Stimulated activated CD4-positive, alpha-beta T cell treated with anti-CD3 and anti-CD28 coated beads, Interleukin-1b, Interleukin-23, amount 100 ng/mL, for 48 hours (primary cell): Measurements from ENCODE around the gene GPC1.
"Not testable (repeated sequence)": the region's sequence is repeated elsewhere in the genome, so short reads cannot be mapped to it uniquely, and the experiment has no call there.

Experiments used
- DNase-seq: peaks from one replicate; pipeline ENCODE4 v3.0.0-alpha.2; 2020

GPC1 gene, protein sequence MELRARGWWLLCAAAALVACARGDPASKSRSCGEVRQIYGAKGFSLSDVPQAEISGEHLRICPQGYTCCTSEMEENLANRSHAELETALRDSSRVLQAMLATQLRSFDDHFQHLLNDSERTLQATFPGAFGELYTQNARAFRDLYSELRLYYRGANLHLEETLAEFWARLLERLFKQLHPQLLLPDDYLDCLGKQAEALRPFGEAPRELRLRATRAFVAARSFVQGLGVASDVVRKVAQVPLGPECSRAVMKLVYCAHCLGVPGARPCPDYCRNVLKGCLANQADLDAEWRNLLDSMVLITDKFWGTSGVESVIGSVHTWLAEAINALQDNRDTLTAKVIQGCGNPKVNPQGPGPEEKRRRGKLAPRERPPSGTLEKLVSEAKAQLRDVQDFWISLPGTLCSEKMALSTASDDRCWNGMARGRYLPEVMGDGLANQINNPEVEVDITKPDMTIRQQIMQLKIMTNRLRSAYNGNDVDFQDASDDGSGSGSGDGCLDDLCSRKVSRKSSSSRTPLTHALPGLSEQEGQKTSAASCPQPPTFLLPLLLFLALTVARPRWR

GRCh38 chr2:240435457-240435947, at the start of gene GPC1:
Gene GPC1, plus strand, starts transcription at chr2:240435663. Its CDS starts 256 bp downstream, at chr2:240435919.
- peak; percentile 39 for DNase-seq

- DNase-seq: no peak
These were observed 49.1 kb upstream of the GPC1 start for GRCh38 chr2:240386326-240386725.

GRCh38 chr2:240386743-240387142, 48.7 kb upstream of the GPC1 start:
- not testable (repeated sequence) for DNase-seq

DNA sequence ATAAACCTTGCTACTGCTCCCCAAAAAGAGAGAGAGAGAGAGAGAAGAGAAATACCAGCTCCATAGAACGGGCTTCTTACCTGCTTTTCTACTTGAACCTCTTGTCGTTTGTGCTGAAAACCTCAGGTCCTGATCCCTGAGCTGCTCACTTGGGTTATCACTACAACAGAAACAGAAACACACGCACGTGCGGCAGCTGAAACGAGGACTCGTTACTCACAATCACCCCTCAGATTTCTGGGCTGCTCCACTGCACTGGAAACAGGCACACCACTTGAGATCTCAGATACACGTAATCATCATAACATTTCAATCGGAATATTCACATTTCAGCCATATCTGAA, 48.2 kb upstream of the GPC1 start:
- DNase-seq: no peak

- no peak for DNase-seq
These were observed 47.6 kb upstream of the GPC1 start for GRCh38 chr2:240387669-240388358.

- no peak for DNase-seq
These were observed 46.8 kb upstream of the GPC1 start for GRCh38 chr2:240388471-240389301.

GRCh38 chr2:240389302-240389805, 46.1 kb upstream of the GPC1 start:
- DNase-seq: no peak

- no peak for DNase-seq
These were observed 45.1 kb upstream of the GPC1 start for GRCh38 chr2:240390091-240391073.

- no peak for DNase-seq
These were observed 44.1 kb upstream of the GPC1 start for GRCh38 chr2:240391111-240392051.

GRCh38 chr2:240392084-240392947, 43.1 kb upstream of the GPC1 start:
- DNase-seq: no peak

GRCh38 chr2:240392948-240393830, 42.3 kb upstream of the GPC1 start:
- no peak for DNase-seq

GRCh38 chr2:240393831-240394410, 41.5 kb upstream of the GPC1 start:
- no peak for DNase-seq

- no peak for DNase-seq
These were observed 40.9 kb upstream of the GPC1 start for GRCh38 chr2:240394549-240394948.

DNA sequence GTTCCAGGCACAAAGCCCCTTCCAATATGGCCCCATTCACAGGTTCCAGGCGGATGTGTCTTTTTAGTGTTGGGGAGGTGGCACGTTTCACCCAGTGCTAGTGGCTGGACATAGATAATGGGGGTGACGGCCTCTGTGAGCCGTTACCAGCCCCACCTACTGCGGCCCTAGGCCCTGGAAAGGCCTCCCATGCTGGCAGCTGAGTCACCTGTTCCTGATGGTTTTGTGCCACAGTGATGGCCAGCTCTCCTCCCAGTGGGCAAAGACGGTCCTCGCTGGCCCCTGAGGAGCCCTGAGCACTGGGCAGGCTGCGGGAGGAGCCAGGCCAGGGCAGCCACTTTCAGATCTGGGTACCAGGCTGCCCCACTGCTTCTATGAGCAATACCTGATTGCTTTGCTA, 40.0 kb upstream of the GPC1 start:
- no peak for DNase-seq

GRCh38 chr2:240395896-240396622, 39.4 kb upstream of the GPC1 start:
- DNase-seq: no peak

GRCh38 chr2:240396623-240397541, 38.6 kb upstream of the GPC1 start:
- DNase-seq: no peak
